Measurements from ENCODE around the gene GUCY1A1.

DNA sequence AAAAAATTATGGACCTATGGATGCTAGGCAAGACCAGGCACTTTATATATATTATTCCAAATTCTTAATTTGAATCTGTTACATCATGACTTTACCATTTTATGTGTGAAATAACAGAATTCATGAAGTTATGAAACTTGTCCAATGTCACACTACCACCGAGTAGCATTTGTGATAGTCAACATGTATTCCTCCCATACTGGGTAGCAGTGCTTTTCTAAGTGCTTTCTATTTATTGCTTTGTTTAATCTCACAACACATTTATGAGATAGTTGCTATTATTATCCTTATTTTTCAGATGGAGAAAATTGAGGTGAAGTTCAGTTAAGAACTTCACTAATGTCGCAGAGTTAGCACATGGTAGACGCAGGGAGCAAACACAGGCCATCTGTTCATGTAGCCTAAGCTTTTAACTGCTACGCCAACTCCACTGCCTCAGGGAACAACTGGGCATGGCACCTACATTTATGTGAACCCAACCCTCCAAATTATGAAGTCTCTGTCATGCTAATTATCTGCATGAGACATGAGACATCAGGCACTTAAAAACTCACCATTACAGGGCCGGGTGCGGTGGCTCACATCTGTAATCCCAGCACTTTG lies 20.8 kb downstream of the GUCY1A1 start:
- TF ChIP-seq, protein P1, sequence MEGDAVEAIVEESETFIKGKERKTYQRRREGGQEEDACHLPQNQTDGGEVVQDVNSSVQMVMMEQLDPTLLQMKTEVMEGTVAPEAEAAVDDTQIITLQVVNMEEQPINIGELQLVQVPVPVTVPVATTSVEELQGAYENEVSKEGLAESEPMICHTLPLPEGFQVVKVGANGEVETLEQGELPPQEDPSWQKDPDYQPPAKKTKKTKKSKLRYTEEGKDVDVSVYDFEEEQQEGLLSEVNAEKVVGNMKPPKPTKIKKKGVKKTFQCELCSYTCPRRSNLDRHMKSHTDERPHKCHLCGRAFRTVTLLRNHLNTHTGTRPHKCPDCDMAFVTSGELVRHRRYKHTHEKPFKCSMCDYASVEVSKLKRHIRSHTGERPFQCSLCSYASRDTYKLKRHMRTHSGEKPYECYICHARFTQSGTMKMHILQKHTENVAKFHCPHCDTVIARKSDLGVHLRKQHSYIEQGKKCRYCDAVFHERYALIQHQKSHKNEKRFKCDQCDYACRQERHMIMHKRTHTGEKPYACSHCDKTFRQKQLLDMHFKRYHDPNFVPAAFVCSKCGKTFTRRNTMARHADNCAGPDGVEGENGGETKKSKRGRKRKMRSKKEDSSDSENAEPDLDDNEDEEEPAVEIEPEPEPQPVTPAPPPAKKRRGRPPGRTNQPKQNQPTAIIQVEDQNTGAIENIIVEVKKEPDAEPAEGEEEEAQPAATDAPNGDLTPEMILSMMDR (IDR thresholded peaks at IDR 0.05) = no peak
- no peak for TF ChIP-seq POLR2AphosphoS5 (IDR thresholded peaks at IDR 0.05)
- TF ChIP-seq POLR2A (IDR thresholded peaks at IDR 0.05) = no peak
